ENCODE measurements around the gene ASAP2.

GRCh38 chr2:9405636-9406035 is 199.0 kb downstream of the ASAP2 start:
- TF ChIP-seq POLR2AphosphoS5 (IDR thresholded peaks at IDR 0.05; ENCODE audit: low read depth, low read length) (no peak), TAF1 (IDR thresholded peaks at IDR 0.05; ENCODE audit: borderline replicate concordance, low read depth, low read length) (no peak)
